Endothelial cell of umbilical vein (primary cell): ENCODE measurements around the gene GGACT.

ENCODE experiments used
- CTCF ChIP-seq, 2 donors: IDR thresholded peaks; 1 replicate in 1 of 2; 2 replicates in 1 of 2; pipeline ENCODE4 v1.5.1; 2011; ENCODE audit warnings: low read length in 2 of 2, mild to moderate bottlenecking in 2 of 2, moderate library complexity in 2 of 2, control low read depth in 1 of 2, inconsistent platforms in 1 of 2, low read depth in 1 of 2; ENCODE audit not compliant: insufficient read depth in 1 of 2; ENCODE audit errors: extremely low read depth in 1 of 2
- EZH2 ChIP-seq: IDR thresholded peaks from 2 replicates; pipeline ENCODE4 v1.6.1; 2012; ENCODE audit warnings: borderline replicate concordance, low read depth, mild to moderate bottlenecking, moderate library complexity, low read length, inconsistent platforms; ENCODE audit not compliant: severe bottlenecking
- POLR2A ChIP-seq: IDR thresholded peaks from 2 replicates; pipeline ENCODE4 v1.6.1; 2012; ENCODE audit warnings: low read depth, mild to moderate bottlenecking, control low read depth, low read length

GRCh38 chr13:100518394-100519062 is 70.1 kb downstream of the GGACT start:
- TF ChIP-seq EZH2 (no peak), CTCF (IDR thresholded peaks at IDR 0.05; ENCODE audit: extremely low read depth in 1 of 2, insufficient read depth in 1 of 2, low read depth in 1 of 2, low read length in 2 of 2) (no peak), POLR2A (no peak)
